Measurements from ENCODE around the gene NFYC.

DNA sequence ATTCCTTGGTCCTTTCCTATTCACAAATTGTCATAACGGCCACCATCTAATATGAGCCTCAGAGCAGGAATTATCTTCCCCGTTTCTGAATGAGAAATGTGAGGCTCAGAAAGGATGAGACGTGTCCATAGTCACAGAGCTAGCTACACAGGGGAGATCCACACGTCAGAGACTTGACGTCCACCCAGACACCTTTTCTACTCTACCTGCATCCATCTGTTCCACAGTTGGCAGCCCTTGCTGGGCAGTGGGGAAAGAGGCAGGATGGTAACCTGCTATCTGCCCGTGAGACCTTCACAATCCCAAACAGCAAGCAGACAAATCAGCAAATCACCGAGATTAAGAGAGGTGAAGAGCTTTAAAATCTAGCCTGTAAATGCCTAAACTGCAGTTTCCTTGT is 34.5 kb upstream of the NFYC start:
- TF ChIP-seq, protein P1, sequence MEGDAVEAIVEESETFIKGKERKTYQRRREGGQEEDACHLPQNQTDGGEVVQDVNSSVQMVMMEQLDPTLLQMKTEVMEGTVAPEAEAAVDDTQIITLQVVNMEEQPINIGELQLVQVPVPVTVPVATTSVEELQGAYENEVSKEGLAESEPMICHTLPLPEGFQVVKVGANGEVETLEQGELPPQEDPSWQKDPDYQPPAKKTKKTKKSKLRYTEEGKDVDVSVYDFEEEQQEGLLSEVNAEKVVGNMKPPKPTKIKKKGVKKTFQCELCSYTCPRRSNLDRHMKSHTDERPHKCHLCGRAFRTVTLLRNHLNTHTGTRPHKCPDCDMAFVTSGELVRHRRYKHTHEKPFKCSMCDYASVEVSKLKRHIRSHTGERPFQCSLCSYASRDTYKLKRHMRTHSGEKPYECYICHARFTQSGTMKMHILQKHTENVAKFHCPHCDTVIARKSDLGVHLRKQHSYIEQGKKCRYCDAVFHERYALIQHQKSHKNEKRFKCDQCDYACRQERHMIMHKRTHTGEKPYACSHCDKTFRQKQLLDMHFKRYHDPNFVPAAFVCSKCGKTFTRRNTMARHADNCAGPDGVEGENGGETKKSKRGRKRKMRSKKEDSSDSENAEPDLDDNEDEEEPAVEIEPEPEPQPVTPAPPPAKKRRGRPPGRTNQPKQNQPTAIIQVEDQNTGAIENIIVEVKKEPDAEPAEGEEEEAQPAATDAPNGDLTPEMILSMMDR (IDR thresholded peaks at IDR 0.05 in 2 of 3, conservative IDR thresholded peaks at IDR 0.05 in 1 of 3; ENCODE audit: borderline replicate concordance in 1 of 3, insufficient read depth in 1 of 3, low read depth in 2 of 3, low read length in 2 of 3) = no peak
- TF ChIP-seq, protein P2, sequence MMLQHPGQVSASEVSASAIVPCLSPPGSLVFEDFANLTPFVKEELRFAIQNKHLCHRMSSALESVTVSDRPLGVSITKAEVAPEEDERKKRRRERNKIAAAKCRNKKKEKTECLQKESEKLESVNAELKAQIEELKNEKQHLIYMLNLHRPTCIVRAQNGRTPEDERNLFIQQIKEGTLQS (IDR thresholded peaks at IDR 0.05) = no peak
- TF ChIP-seq POLR2A (IDR thresholded peaks at IDR 0.05; ENCODE audit: borderline replicate concordance, extremely low read depth, insufficient read depth, insufficient read length) (no peak), ZNF274 (IDR thresholded peaks at IDR 0.05; ENCODE audit: low read depth, low read length) (no peak), POLR2AphosphoS5 (IDR thresholded peaks at IDR 0.05; ENCODE audit: low read depth, low read length) (no peak)
